NCI-H2081 treated with DMSO at 0.1 percent for 48 hours (cell line): ENCODE data around the gene SYNGR4.
"Not testable (repeated sequence)": the region's sequence is repeated elsewhere in the genome, so short reads cannot be mapped to it uniquely, and the experiment has no call there.

Source experiments
- DNase-seq: peaks from one replicate; lab custom pipeline; 2025; lab: John Stamatoyannopoulos, UW

SYNGR4 gene

GRCh38 chr19:48371367-48371766, 7.2 kb downstream of the SYNGR4 start:
- no peak for DNase-seq

- not testable (repeated sequence) for DNase-seq
These were observed 7.6 kb downstream of the SYNGR4 start for GRCh38 chr19:48371771-48372170.

GRCh38 chr19:48372904-48373303, 8.7 kb downstream of the SYNGR4 start:
- DNase-seq: no peak

GRCh38 chr19:48373567-48373966, 9.4 kb downstream of the SYNGR4 start:
- DNase-seq: no peak

- no peak for DNase-seq
These were observed 14.0 kb downstream of the SYNGR4 start for GRCh38 chr19:48378194-48378570.

GRCh38 chr19:48379058-48379457, 14.9 kb downstream of the SYNGR4 start:
- DNase-seq: no peak

- DNase-seq: no peak
These were observed 17.2 kb downstream of the SYNGR4 start for GRCh38 chr19:48381178-48381950.

- DNase-seq: no peak
These were observed 18.1 kb downstream of the SYNGR4 start for GRCh38 chr19:48382286-48382685.

- DNase-seq: no peak
These were observed 21.4 kb downstream of the SYNGR4 start for GRCh38 chr19:48385461-48386087.

GRCh38 chr19:48386981-48387380, 22.8 kb downstream of the SYNGR4 start:
- no peak for DNase-seq

- DNase-seq: no peak
These were observed 26.3 kb downstream of the SYNGR4 start for GRCh38 chr19:48390188-48391099.

- no peak for DNase-seq
These were observed 27.2 kb downstream of the SYNGR4 start, which contains the start of gene KDELR1 for GRCh38 chr19:48391100-48392005. Gene KDELR1 (minus strand): TSS chr19:48391551. CDS start chr19:48391358, 193 bp downstream.

- not testable (repeated sequence) for DNase-seq
These were observed 27.8 kb downstream of the SYNGR4 start for GRCh38 chr19:48392006-48392344.

- no peak for DNase-seq
These were observed 28.8 kb downstream of the SYNGR4 start for GRCh38 chr19:48392860-48393558.

- DNase-seq: no peak
These were observed 29.6 kb downstream of the SYNGR4 start, which contains the start of gene GRIN2D for GRCh38 chr19:48393559-48394330. Gene GRIN2D (plus strand): TSS chr19:48393668. CDS start chr19:48398393, 4,725 bp downstream.

GRCh38 chr19:48394331-48395169, 30.4 kb downstream of the SYNGR4 start:
- DNase-seq: no peak

- DNase-seq: no peak
These were observed 30.9 kb downstream of the SYNGR4 start for GRCh38 chr19:48395170-48395455.

GRCh38 chr19:48395499-48395898, 31.3 kb downstream of the SYNGR4 start:
- DNase-seq: no peak
